ENCODE results near the gene MIGA2.

GRCh38 chr9:129103595-129103965 is 67.2 kb downstream of the MIGA2 start:
- TF ChIP-seq CTCF (IDR thresholded peaks at IDR 0.05) (no peak), SIN3A (IDR thresholded peaks at IDR 0.05; ENCODE audit: borderline replicate concordance, insufficient read depth, low read depth, low read length) (no peak), POLR2AphosphoS5 (IDR thresholded peaks at IDR 0.05; ENCODE audit: low read depth, low read length) (no peak)

Data from Panc1 (cell line).